ENCODE data around the gene PTPN2.
"Not testable (repeated sequence)": the region's sequence is repeated elsewhere in the genome, so short reads cannot be mapped to it uniquely, and the experiment has no call there.

PTPN2 gene

DNA sequence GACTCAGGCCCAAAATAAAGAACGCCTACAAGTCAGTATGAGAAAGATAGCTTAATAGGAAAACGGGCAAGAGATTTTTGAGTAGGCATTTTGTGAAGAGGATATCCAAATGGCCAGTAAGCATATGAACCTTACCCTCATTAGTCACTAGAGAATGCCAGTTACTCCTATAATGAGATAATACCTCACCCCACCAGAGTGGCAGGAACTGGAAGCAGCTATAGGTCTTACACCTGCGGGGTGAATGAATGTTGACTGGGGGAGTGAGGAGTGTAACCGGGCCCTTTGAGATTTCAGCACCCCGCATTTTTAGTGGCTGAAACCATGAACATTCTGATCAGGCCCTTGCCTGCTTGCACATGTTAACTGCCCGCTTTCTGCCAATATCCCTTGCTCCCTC lies 7.5 kb upstream of the PTPN2 start:
- no peak for DNase-seq (ENCODE audit: low read depth)

DNA sequence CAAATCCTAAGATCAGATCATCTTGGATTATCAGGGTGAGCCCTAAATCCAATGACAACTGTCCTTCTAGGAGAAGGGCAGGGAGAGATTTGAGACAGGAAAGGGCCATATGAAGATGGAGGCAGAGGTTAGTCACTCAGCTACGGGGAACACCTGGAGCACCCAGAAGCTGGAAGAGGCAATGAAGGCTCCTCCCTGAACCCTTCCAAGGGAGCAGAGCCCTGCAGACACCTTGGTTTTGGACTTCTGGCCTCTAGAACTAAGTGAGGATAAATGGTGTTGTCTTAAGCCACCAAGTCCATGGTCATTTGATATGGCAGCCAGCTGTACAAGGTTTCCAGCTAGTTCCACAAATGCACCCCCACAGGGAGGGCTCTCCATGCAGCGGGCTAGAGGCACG lies 6.9 kb upstream of the PTPN2 start:
- no peak for DNase-seq (ENCODE audit: low read depth)

DNA sequence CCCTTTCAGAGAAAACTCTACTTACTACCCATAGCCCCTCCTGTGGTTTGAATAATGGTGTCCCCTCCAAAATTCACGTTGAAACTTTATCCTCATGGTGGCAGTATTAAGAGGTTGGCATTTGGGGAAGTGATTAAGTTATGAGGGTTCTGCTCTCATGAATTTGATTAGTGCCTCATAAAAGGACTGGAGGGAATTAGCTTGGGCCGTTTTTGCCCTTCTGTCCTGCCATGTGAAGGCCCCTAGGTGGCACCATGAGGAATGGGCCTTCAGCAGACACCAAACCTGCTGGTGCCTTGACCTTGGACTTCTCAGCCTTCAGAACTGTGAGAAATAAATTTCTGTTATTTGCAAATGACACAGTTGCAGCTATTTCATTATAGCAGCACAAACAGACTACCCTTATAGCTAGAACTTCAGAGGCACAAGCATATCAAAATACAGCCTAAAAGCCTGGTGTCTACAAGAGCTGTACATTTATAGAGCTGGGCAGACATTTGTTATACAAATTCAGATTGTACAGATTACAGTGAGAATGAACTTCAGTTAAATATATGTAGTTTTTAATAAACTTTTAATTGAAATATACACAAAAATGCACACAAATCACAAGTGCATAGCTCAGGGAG lies 2.6 kb upstream of the PTPN2 start:
- DNase-seq (ENCODE audit: low read depth): no peak

DNA sequence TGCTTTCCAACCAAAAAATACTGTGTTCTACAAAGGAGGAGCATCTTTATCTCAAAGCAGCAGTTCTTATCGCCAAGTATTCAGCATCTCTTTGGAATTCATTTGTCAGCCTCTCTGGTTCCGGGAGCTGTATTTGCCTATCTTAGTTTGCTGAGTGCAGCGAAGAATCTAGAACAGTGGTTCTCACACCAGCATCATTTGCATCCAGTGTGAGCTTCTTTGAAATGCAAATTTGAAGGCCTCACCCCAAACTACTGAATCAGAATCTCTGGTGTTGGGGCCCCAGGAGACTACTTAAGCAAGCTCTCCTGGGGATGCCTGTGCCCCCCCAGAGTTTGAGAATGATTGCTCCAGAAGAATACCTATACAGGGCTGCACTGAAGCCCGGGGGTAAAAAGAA lies 1.5 kb upstream of the PTPN2 start:
- DNase-seq (ENCODE audit: low read depth): no peak

DNA sequence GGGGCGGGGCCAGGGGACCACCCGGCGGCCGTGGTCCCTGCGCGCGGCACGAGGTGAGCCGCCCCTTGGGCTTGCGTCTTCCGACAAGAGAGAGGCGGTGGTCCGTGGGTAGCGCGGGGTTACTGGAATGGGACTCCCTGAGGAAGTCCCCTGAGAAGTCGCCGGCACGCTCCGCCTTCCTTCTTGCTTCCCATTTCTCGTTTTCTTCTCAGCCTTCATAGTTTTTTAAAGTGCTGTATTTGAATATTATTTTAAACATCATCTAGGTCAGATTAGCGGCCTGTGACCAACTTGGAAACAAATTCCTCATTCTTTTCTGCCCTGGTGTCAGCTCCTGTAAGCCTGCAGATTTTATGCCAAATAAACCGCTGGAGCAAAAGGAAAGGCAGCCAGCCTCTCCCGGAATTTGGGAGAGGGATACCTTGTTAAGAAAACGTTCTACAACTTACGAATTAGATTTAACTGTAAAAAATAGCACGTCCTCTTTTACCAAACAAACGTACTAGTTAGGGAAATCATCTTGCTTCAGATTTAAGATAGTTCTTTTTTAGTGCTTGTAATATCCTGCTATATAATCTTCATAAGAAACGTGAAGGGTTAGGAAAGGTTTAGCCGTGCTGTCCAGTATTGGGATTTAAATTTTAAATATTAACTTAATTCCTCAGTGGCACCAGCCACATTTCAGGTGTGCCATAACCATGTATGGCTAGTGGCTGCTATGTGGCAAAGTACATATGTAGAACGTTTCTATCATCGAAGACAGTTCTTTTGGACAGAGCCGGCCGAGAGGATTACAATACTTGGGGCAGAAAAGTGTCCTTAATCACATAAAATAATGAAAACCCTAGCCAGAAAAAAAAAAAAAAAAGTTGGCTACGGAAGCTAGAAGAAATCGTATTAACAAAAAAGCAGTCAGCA lies 628 bp upstream of the PTPN2 start:
- DNase-seq (ENCODE audit: low read depth): no peak

DNA sequence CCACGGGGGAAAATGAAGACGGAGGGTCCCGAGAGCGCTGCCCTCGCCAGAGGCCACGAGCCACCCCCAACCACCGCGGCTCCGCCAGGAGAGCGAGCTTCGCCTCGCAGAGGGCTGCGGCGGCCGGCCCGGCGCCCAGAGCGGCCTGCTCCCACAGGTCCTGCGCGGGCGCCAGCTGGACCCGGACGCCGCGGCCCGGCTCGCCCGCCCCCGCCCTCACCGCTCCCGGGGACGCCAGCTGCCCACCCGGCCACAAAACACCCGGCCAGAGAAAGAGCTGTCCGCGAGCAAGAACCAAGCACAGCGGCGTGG lies 709 bp downstream of the PTPN2 start:
- no peak for DNase-seq (ENCODE audit: low read depth)

DNA sequence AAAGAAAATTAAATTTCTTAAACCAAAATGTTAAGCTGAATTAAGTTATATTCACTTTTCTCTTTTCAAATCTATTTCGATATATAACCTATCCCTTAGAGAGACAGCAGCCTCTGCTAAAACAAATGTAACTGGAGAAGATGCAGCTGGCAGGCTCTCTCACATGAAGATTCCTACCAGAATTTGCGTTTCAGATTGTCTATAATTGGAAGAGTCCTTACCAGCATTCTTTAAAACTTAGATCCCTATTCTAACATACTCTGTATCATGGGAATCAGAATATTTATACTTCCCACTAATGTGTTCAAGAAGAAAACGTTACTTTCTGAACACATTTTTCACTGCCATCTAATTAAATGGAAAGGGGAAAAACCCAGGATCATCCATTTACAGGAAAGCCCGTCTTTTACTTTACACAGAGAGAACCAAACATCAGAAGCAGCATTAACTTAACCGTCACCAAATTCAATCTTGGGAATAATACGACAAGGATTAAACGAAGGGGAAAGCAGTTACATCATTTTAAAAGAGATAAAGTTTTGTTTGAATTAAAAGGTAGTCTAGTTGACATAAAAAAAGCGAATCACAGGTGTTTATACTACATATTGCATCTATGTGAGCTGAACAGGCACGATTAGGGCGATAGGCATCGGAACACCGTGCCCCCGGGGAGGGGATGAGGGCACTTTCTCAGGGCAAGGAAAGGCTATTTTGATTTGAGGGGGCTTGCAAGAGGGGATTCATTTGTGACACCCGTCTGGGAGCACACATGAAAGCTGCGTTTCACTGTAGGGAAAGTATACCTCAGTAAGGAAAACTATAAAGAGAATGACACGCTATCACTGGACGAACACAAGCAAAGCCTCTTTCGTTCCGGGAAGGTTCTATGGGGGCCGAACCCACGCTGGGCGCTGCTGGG lies 1.3 kb downstream of the PTPN2 start:
- DNase-seq (ENCODE audit: low read depth): no peak

DNA sequence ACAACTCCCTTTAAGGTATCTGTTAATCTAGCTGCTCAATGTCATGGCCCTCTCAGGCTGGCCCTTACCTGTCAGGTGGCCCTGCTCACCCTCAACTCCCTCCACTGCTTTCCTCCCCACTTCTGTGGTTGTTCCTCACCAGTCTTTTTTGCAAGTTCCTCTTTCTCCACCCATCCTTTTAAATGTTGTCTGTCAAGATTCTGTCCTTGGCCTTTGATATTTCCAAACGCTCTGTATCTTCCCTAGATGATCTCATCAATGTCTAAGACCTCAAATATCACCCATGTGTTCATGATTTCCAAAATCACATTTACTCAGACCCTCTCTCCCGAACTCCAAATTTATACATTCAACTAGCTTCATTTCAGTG lies 3.5 kb downstream of the PTPN2 start:
- DNase-seq (ENCODE audit: low read depth): no peak

DNA sequence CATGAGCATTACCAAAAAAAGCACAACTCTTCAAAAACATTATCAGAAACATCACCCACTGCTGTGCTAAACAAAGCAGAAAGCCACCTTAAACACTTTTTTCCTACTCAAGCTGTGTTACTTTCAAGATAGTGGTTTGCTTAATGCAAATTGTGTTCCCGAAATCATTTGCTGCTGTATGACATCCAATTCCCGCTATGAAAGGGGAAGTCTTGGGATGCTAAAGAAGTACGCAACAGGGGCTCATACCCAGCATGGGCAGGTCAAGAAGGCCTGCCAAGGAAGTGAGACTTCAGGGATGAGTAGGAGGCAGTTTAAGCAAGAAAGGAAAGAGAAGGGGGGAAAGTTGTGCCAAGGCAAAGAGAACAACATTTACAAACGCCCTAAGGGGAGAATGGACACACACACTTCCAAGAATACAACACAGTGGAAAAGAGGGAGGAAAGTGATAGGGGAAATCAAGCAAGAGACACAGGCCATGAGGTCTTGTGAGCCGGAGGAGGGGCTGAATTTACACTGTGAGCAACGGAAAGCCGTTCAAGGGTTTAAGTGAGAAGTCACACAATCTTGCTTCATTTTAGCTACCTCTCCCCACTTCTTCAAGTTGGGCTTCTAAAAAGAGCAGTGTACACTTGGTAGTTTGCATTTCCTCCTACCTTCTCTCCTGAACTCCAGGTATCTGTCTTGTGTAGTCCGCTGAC lies 4.0 kb downstream of the PTPN2 start:
- DNase-seq (ENCODE audit: low read depth): no peak

DNA sequence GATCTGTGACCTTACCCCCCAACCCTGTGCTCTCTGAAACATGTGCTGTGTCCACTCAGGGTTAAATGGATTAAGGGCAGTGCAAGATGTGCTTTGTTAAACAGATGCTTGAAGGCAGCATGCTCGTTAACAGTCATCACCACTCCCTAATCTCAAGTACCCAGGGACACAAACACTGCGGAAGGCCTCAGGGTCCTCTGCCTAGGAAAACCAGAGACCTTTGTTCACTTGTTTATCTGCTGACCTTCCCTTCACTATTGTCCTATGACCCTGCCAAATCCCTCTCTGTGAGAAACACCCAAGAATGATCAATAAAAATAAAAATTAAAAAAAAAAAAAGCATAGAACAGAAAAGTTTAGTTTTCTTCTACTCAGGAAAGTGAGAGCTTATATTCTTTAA lies 9.0 kb downstream of the PTPN2 start:
- DNase-seq (ENCODE audit: low read depth): not testable (repeated sequence)

DNA sequence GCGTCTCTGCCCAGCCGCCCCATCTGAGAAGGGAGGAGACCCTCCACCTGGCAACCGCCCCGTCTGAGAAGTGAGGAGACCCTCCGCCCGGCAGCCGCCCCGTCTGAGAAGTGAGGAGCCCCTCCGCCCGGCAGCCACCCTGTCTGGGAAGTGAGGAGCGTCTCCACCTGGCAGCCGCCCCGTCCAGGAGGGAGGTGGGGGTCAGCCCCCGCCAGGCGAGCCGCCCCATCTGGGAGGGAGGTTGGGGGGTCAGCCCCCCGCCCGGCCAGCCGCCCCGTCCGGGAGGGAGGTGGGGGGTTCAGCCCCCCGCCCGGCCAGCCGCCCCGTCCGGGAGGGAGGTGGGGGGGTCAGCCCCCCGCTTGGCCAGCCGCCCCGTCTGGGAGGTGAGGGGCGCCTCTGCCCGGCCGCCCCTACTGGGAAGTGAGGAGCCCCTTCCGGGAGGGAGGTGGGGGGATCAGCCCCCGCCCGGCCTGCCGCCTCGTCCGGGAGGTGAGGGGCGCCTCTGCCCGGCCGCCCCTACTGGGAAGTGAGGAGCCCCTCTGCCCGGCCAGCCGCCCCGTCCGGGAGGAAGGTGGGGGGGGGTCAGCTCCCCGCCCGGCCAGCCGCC lies 10.0 kb downstream of the PTPN2 start:
- not testable (repeated sequence) for DNase-seq (ENCODE audit: low read depth)

DNA sequence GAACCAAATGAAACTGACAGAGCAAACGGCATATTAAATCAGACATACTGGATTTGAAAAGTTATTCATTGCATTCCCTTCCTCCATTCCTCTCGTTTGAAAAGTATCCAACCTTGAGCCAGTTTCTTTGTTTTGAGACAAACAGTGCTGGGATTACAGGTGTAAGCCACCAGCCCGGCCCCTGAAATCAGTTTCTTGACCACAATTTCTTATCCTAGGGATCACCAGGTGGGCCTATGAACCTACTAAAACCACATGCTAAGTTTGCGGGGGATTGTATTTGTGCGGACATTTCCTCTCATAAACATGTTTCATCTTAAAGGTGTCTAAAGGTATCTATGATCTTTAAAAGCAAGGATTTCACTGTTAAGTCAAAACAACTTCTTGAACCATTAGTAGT lies 11.6 kb downstream of the PTPN2 start:
- no peak for DNase-seq (ENCODE audit: low read depth)

DNA sequence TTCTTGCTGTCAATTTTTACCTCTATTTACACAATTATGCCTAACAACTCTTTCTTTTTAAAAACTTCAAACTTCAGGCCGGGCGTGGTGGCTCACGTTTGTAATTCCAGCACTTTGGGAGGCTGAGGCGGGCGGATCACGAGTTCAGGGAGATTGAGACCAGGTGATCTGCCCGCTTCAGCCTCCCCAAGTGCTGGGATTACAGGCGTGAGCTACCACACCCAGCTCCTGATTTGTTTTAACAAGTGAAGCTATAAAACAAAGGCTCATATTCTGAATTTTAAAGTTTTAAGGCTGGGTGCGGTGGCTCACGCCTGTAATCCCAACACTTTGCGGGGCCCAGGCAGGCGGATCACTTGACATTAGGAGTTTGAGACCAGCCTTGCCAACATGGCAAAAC lies 15.5 kb downstream of the PTPN2 start:
- no peak for DNase-seq (ENCODE audit: low read depth)

DNA sequence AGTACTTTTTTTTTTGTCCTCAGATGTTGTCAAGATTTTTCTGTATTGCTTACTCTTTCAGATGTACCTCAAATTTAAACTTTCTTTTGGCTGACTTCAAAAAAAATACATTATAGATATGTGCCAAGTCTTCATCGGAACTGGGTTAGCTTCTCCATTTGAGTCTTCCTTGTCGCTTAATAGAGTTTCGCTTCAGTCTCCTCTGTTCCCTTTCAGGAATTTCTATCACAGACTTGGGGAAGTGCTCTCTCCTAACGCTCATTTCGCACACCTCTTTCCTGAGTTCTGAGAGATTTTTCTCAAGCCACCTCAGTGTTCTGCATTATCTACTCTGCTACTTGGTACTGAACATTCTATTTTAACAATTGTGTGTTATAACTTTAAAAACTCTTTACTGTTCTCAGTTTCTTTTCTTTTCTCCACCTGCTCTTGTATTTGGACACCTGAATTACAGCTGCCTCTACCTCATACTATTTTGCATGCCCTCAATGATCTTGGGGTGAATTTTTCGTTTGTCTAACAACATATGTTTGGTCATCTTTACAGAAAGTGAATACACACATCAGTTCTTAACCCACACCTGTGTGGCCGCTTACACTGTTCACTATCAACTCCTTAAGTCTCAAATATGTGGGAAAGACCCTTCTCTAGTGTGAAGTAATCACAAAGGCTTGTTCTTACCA lies 16.5 kb downstream of the PTPN2 start:
- DNase-seq (ENCODE audit: low read depth): no peak

DNA sequence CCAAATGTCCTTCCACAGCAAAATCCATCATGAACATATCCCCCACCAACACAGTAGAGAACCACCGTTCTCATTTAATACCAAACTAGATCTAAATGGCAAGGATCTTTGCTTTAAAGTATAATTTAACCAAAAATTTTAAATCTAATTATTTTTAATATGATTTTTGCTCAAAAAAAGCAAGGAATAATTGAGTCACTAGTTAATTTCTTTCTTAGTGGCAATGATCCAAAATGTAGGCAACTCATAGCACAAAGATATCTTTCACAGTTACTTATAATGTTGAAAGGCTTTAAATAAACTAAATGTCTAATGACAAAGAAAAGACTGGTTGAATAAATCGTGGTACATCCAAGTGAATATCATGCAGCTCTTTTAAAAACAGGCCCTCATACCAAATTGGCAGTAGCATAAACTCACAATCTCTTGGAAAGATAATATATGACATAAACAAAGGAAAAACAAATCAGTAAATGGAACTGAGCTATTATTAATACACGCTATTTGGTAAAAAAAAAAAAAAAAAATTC lies 20.3 kb downstream of the PTPN2 start:
- no peak for DNase-seq (ENCODE audit: low read depth)

DNA sequence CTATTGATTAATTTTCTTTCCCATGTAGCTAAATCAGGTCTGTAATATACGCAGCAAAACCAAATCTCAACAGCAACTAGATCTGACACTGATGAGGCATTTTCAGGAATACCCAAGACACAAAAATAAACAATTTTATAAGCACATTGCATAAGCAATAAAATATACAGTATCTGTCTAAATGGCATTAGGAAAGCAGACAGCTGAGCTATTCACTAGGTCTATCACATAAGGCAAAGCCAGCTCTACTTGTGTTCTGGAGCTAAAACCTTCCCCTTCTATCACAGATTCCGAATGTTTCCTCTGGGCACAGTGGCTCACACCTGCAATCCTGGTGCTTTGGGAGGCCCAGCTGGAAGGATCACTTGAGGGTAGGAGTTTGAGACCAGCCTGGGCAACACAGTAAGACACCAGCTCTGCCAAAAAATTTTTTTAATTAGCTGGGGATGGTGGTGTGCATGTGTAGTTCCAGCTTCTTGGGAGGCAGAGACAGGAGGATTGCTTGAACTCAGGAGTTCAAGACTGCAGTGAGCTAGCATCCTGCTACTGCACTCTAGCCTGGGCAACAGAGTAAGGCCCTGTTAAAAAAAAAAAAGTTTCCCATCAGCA lies 21.1 kb downstream of the PTPN2 start:
- no peak for DNase-seq (ENCODE audit: low read depth)

DNA sequence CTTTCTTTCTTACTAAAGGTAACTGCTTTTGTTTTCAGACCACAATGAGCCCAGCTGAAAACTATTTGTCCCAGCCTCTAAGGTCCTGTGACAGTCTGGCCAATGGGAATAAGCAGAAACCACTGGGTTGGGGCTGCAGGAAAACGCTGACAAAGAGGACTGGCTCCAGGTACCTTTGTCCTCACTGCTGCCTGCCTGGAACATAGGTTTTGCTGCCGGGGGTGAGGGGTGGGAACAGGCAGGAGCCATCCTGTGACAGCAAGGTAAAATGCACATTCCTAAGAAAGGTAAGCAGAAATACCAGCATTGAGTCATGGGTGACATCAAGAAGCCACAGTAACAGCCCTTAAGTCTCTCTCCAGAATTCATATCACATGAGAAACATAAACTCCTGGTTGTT lies 21.6 kb downstream of the PTPN2 start:
- no peak for DNase-seq (ENCODE audit: low read depth)

DNA sequence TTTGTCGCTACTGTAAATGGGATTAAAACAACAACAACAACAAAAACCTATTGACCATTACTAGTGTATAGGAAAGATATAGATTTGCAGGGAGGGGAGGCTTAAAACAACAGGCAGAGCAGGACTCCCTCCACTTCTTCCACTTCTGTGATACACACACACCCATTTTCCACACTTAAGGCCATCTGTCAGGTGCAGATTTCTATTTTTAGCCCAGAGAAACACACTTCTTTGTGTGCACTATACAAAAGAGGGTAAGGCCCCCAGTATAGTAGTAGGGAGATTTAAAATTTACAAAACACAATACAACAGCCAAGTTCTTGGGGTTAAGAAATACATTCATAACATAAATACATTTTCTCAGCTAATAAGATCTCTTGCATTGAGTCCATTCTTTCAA lies 22.4 kb downstream of the PTPN2 start:
- no peak for DNase-seq (ENCODE audit: low read depth)

DNA sequence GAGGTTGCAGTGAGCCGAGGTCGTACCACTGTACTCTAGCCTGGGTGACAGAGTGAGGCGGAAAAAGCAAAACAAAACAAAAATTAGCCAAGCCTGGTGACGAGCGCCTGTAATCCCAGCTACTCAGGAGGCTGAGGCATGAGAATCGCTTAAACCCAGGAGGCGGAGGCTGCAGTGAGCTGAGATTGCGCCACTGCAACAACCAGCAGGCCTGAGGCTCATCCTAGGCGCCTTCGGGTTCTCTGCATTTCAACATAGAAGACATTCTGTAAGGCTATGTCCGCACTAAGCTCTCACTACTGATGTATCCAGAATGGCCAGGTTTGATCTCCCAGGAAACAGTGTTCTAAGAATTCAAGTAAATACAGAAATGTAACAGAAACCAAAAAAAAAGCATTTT lies 23.5 kb downstream of the PTPN2 start:
- no peak for DNase-seq (ENCODE audit: low read depth)

DNA sequence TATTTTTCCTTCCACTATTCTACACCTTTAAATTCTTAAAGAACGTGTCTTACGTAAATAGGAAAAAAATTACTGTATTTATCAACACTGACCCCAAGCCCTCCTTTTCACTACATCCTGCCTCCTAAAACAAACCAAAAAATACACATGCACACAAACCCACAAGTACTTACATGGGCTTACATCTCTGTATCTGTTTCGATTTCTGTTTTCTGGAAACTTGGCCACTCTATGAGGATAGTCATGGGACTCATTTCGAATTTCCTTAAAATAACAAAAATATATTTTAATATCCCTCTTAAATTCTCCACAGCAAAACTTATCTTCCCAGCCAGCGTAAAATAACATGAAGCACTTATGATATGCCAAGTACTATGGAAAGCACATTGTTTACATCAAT lies 25.0 kb downstream of the PTPN2 start:
- DNase-seq (ENCODE audit: low read depth): no peak

All from activated gamma-delta T cell treated with anti-CD3 and anti-CD28 coated beads, Interleukin-2, amount 50 U/mL, for 16 hours (primary cell).